ENCODE measurements around the gene TRIM62. TPM values are rescaled to one million over a fixed set of nuclear protein-coding genes. Genes with fewer than 3 reads are reported as not detected.
A peak's percentile ranks its signal among the peaks of the same experiment; 100 is the strongest.

The TRIM62 gene
- total RNA-seq, 6 donors from 2014 or later = 3.8 to 16.8 (median 5.5) TPM

DNA sequence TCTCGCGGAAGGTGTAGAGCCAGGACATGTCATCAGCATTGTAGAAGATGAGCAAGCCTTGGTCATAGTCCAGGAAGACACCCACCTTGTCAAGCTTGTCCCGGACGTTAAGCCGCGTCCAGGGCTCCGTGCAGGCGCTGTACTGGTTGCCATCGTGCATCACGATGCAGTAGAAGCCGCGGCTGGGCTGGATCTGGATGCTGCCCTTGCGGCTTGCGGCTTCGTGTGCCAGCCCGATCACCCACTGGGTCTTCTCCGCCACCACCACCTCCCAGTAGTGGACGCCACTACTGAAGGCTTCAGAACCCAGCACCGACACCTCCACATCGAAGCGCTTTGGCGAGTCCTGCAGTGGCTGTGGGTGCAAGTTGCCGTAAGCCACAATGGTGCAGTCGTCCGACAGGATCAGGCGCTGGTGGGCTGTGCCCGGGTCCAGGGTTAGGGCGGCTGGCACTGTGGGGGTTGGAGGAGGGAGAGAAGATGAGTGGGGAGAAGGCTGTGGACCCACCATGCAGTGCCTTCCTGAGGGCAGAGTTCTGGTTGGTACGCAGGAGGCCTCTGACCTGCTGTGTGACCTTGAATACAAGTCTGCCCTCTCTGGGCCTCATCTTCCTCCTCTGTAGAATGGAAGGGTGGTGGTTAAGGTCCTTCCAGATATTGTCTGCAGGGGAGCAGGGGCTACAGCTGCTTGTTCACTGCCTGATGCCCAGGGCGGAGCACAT, 34.4 kb downstream of the TRIM62 start:
- TF ChIP-seq POLR2A (IDR thresholded peaks at IDR 0.05) (no peak), EP300 (IDR thresholded peaks at IDR 0.05) (no peak), POLR2AphosphoS5 (IDR thresholded peaks at IDR 0.05) (no peak)
- TF ChIP-seq, protein P1, sequence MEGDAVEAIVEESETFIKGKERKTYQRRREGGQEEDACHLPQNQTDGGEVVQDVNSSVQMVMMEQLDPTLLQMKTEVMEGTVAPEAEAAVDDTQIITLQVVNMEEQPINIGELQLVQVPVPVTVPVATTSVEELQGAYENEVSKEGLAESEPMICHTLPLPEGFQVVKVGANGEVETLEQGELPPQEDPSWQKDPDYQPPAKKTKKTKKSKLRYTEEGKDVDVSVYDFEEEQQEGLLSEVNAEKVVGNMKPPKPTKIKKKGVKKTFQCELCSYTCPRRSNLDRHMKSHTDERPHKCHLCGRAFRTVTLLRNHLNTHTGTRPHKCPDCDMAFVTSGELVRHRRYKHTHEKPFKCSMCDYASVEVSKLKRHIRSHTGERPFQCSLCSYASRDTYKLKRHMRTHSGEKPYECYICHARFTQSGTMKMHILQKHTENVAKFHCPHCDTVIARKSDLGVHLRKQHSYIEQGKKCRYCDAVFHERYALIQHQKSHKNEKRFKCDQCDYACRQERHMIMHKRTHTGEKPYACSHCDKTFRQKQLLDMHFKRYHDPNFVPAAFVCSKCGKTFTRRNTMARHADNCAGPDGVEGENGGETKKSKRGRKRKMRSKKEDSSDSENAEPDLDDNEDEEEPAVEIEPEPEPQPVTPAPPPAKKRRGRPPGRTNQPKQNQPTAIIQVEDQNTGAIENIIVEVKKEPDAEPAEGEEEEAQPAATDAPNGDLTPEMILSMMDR (IDR thresholded peaks at IDR 0.05) = no peak
- Histone ChIP-seq H3K27me3 (no peaks in the 10 kb centered on the region), H3K4me1 (no peaks in the 10 kb centered on the region), H3K27ac (no peak overlapping the region), H3K36me3 (peaks cover 4 to 31% (median 11%) of the 10 kb centered on the region in 4 donors), H3K4me3 (no peak overlapping the region), H3K9me3 (no peaks in the 10 kb centered on the region)
- ATAC-seq (ENCODE audit: low FRiP score in 2 of 2) (no peak), DNase-seq (peak in 1 of 2 donors; percentile 67)
- WGBS, 2 donors = 97 to 98% methylated on average over 27 of the region's 30 CpGs

DNA sequence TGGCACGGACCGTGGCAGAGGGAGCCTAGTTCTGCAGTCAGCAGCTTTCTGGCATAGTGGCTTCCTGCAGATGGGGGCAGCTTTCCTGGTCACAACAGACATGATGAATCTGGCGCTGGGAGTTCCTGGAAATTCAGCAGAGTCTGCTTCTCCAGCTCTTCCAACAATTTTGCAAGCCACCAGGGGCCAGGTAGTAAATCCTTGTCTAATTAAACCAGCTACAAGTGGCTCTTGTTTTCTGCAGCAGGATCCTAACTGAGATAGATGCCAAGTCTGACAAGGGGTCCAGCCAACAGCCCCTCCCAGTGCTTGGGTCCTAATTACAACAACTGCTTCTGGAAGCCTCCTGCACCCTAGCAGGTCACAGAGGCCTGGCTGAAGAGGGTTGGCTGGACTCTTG, 35.8 kb downstream of the TRIM62 start:
- Histone ChIP-seq H3K9me3 (no peaks in the 10 kb centered on the region), H3K36me3 (peaks cover 4 to 31% (median 11%) of the 10 kb centered on the region in 4 donors), H3K4me1 (no peaks in the 10 kb centered on the region), H3K27me3 (no peaks in the 10 kb centered on the region), H3K27ac (no peak overlapping the region), H3K4me3 (no peak overlapping the region)
- WGBS, 2 donors = 74 to 80% methylated on average over 1 to 3 of the region's 3 CpGs
- no peak for TF ChIP-seq EP300 (IDR thresholded peaks at IDR 0.05)
- no peak for ATAC-seq (ENCODE audit: low FRiP score in 2 of 2)
- DNase-seq = no peak

DNA sequence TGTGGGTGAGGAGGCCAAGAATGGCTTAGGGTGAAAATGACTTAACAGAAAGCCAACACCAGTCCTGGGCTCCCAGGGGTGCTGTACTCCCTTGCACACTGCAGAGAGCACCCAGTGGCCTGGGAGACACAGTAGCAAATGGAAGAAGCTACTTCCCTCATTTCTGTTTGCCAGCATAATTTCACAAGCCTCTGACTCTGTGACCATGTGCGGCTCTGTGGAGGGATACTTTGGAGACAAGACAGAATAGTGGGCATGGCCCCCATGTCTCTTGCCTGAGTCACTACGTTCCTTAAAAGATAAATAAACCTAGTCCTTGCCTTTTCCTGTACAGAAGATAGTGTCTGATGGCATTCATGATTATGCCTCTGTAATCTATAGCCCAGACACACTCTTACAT, 38.1 kb downstream of the TRIM62 start:
- peak in 1 of 2 donors; percentile 24 for ATAC-seq (ENCODE audit: low FRiP score in 2 of 2)
- Histone ChIP-seq H3K27me3 (no peaks in the 10 kb centered on the region), H3K27ac (no peak overlapping the region), H3K4me1 (no peaks in the 10 kb centered on the region), H3K9me3 (no peaks in the 10 kb centered on the region), H3K36me3 (peaks cover 4 to 28% (median 11%) of the 10 kb centered on the region in 4 donors), H3K4me3 (no peak overlapping the region)
- DNase-seq = no peak
- TF ChIP-seq EP300 (IDR thresholded peaks at IDR 0.05) (no peak), POLR2AphosphoS5 (IDR thresholded peaks at IDR 0.05) (no peak), POLR2A (IDR thresholded peaks at IDR 0.05) (no peak)
- TF ChIP-seq, protein P1 (IDR thresholded peaks at IDR 0.05) = no peak
- 36 to 71% methylated on average over 1 to 2 of the region's 2 CpGs for WGBS, 2 donors

DNA sequence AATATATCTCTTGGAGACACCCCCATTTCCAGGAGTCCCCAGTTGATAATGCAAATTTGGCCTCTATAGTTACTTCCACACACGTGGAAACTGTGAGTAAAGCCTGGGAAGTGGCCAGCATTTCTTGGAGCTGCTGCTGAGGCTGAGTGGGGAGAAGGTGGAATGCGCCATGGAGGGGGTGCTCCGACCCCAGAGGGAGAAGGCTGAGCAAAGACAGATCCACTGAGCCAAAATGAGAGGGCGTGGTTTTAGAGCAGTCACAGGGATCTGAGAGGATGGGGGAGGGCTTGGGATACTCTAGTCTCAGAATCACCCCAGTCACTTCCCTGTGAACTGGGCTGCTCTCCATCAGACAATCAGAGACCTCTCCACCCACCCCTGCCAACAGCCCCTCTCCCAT, 38.7 kb downstream of the TRIM62 start:
- Histone ChIP-seq H3K4me1 (no peaks in the 10 kb centered on the region), H3K27me3 (no peaks in the 10 kb centered on the region), H3K4me3 (no peak overlapping the region), H3K27ac (no peak overlapping the region), H3K36me3 (peaks cover 4 to 28% (median 11%) of the 10 kb centered on the region in 4 donors), H3K9me3 (no peaks in the 10 kb centered on the region)
- no peak for TF ChIP-seq POLR2AphosphoS5 (IDR thresholded peaks at IDR 0.05)
- TF ChIP-seq, protein P1 (IDR thresholded peaks at IDR 0.05) = no peak
- no peak for TF ChIP-seq EP300 (IDR thresholded peaks at IDR 0.05)
- TF ChIP-seq POLR2A (IDR thresholded peaks at IDR 0.05) = no peak
- peak in 1 of 2 donors; percentile 52 for ATAC-seq (ENCODE audit: low FRiP score in 2 of 2)
- 76 to 81% methylated on average over 4 of the region's 4 CpGs for WGBS, 2 donors
- DNase-seq = no peak

DNA sequence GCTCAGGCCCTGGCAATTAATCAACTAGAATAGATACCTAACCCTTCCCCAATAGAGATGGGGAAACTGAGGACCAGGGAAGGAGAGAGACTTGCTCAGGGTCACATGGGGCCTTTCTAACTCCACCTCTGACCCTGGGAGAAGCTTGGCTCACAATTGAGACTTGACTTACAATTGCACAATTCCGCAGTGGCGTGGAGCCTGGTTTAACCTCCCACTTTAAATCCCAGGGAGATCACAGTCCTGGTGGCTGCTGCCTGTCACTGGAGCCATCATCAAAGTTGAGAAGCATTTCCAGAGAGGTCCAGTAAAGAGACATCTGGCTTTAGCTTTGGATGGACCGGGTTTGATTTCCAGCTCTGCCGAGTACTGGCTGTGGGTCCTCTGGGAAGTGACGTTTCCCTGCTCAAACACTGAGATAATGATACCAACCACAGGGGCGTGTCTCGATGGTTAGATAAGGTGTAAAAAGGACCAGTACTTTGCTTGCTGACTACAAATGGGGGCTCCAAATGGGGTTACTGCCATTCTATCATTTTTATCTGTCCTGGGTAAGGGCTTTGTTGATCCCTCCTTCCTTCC, 39.3 kb downstream of the TRIM62 start:
- H3K9me3 ChIP-seq = no peaks in the 10 kb centered on the region
- H3K27ac ChIP-seq = no peak overlapping the region
- 83 to 87% methylated on average over 7 of the region's 7 CpGs for WGBS, 2 donors
- no peak for TF ChIP-seq POLR2AphosphoS5 (IDR thresholded peaks at IDR 0.05)
- no peak for TF ChIP-seq EP300 (IDR thresholded peaks at IDR 0.05)
- no peak for TF ChIP-seq POLR2A (IDR thresholded peaks at IDR 0.05)
- TF ChIP-seq, protein P1 (IDR thresholded peaks at IDR 0.05) = no peak
- no peak overlapping the region for H3K4me3 ChIP-seq
- no peaks in the 10 kb centered on the region for H3K4me1 ChIP-seq
- no peaks in the 10 kb centered on the region for H3K27me3 ChIP-seq
- DNase-seq = no peak
- peak in 1 of 2 donors; percentile 31 for ATAC-seq (ENCODE audit: low FRiP score in 2 of 2)
- H3K36me3 ChIP-seq = peaks cover 4 to 27% (median 11%) of the 10 kb centered on the region in 4 donors
